GM12878 (cell line): Measurements from ENCODE around the gene AGAP2. TPM values are rescaled to one million over a fixed set of nuclear protein-coding genes. Genes with fewer than 3 reads are reported as not detected.

Source experiments
- ATAC-seq: fragments of 200-7000 bp; cut with Tn5 transposase; 3 replicates; pipeline ENCODE4 v1.9.1; 2020; ENCODE audit warnings: mild to moderate bottlenecking, moderate library complexity
- BruUV-seq: library from RNA; stranded (reverse); fragments of 400-500 nt; replicated peaks from 2 replicates; lab custom pipeline; 2021; lab: Mats Ljungman, UMichigan
- CTCF ChIA-PET: fragments of 300-600 bp; sonication (Branson Sonifier 250); formaldehyde crosslinking; extraction: SDS; loops from one replicate; lab custom pipeline; 2021; ENCODE audit warnings: inconsistent platforms; lab: Yijun Ruan, JAX
- POLR2A ChIA-PET: fragments of 350-600 bp; formaldehyde crosslinking; extraction: SDS; loops from one replicate; lab custom pipeline; 2021; ENCODE audit warnings: inconsistent platforms; lab: Charles Lee
- RAD21 ChIA-PET: fragments of 300-600 bp; sonication (Branson Sonifier 250); formaldehyde crosslinking; loops from one replicate; lab custom pipeline; 2023; ENCODE audit warnings: antibody characterized with exemption; ENCODE audit not compliant: unreplicated experiment; lab: Charles Lee
- SMC1A ChIA-PET: fragments of 300-600 bp; sonication (Branson Sonifier 250); formaldehyde crosslinking; loops from one replicate; lab custom pipeline; 2023; ENCODE audit not compliant: unreplicated experiment, uncharacterized antibody; lab: Charles Lee
- DNase-seq: peaks from one replicate; pipeline ENCODE4 v3.0.0-alpha.2; 2011; ENCODE audit warnings: low read depth, low spot score
- FAIRE-seq: peaks from 3 replicates; lab custom pipeline; 2011; peaks lifted over from hg19 to GRCh38; lab: Jason Lieb, UNC
- H2AFZ ChIP-seq: 2 replicates; pipeline ENCODE4 v1.6.0; 2011; ENCODE audit warnings: low read depth, low read length, control low read depth; ENCODE audit not compliant: control insufficient read depth
- H3K27ac ChIP-seq: 2 replicates; pipeline ENCODE4 v1.5.1; 2011; ENCODE audit warnings: control low read depth; ENCODE audit not compliant: control insufficient read depth, insufficient read depth
- H3K27me3 ChIP-seq, 2 experiments: replicated peaks in 1 of 2; 2 replicates each; pipeline versions ENCODE4 v1.6.0 to v1.6.1; 2011; ENCODE audit warnings: low read length in 1 of 2; ENCODE audit not compliant: control insufficient read depth in 2 of 2, insufficient read depth in 2 of 2
- H3K36me3 ChIP-seq, 2 experiments: 2 replicates each; pipeline ENCODE4 v1.5.1; 2011; ENCODE audit warnings: low read length in 1 of 2; ENCODE audit not compliant: control insufficient read depth in 2 of 2, insufficient read depth in 2 of 2
- H3K4me1 ChIP-seq: 2 replicates; pipeline ENCODE4 v1.6.1; 2011; ENCODE audit warnings: mild to moderate bottlenecking, low read length, moderate library complexity, mixed read lengths; ENCODE audit not compliant: control insufficient read depth, insufficient read depth
- H3K4me2 ChIP-seq: 2 replicates; pipeline ENCODE4 v1.6.0; 2011; ENCODE audit warnings: control low read depth; ENCODE audit not compliant: control insufficient read depth, insufficient read depth
- H3K4me3 ChIP-seq: fragments of 200-600 bp; sonication (generic); 2 replicates; pipeline ENCODE4 v1.5.1; 2016
- H3K79me2 ChIP-seq: 2 replicates; pipeline ENCODE4 v1.6.0; 2011; ENCODE audit warnings: low read length; ENCODE audit not compliant: control insufficient read depth, insufficient read depth
- H3K9ac ChIP-seq: 2 replicates; pipeline ENCODE4 v1.8.0; 2011; ENCODE audit warnings: low read length, control low read depth, mixed read lengths; ENCODE audit not compliant: control insufficient read depth, insufficient read depth
- H3K9me3 ChIP-seq: replicated peaks from 3 replicates; pipeline ENCODE4 v1.5.1; 2011; ENCODE audit warnings: mild to moderate bottlenecking, low read length; ENCODE audit not compliant: control insufficient read depth, insufficient read depth
- H4K20me1 ChIP-seq: 2 replicates; pipeline ENCODE4 v1.6.0; 2011; ENCODE audit not compliant: control insufficient read depth, insufficient read depth
- CBX5 ChIP-seq: sonication (generic); IDR thresholded peaks from 2 replicates; pipeline ENCODE4 v1.6.1; 2016; ENCODE audit warnings: low read depth, moderate library complexity, mild to moderate bottlenecking, inconsistent platforms
- CUX1 ChIP-seq: IDR thresholded peaks from 2 replicates; pipeline ENCODE4 v1.6.1; 2012; ENCODE audit warnings: improper control_type of control experiment, low read depth, low read length; ENCODE audit not compliant: insufficient replicate concordance
- FOS ChIP-seq: IDR thresholded peaks from 3 replicates; pipeline ENCODE4 v1.6.1; 2011; ENCODE audit warnings: borderline replicate concordance; ENCODE audit not compliant: insufficient read length; ENCODE audit errors: extremely low read depth
- LARP7 ChIP-seq: fragments of 450-650 bp; IDR thresholded peaks from 2 replicates; pipeline ENCODE4 v1.6.1; 2017; ENCODE audit warnings: mild to moderate bottlenecking
- NFYA ChIP-seq: IDR thresholded peaks from 2 replicates; pipeline ENCODE4 v1.6.1; 2011; ENCODE audit warnings: low read depth, mild to moderate bottlenecking, low read length, improper control_type of control experiment, borderline replicate concordance
- POLR2A ChIP-seq: IDR thresholded peaks from 2 replicates; pipeline ENCODE4 v1.6.1; 2011; ENCODE audit warnings: low read depth, mild to moderate bottlenecking, low read length
- RUNX3 ChIP-seq: IDR thresholded peaks from 2 replicates; pipeline ENCODE4 v1.6.1; 2012; ENCODE audit warnings: low read length, inconsistent platforms
- SMAD5 ChIP-seq: IDR thresholded peaks from 2 replicates; pipeline ENCODE4 v1.6.1; 2016; ENCODE audit warnings: antibody characterized with exemption, low read depth
- SUZ12 ChIP-seq: fragments of 200-600 bp; sonication (generic); IDR thresholded peaks from one replicate; pipeline ENCODE4 v1.6.1; 2018; ENCODE audit warnings: antibody characterized with exemption, mild to moderate bottlenecking; ENCODE audit not compliant: unreplicated experiment
- ZNF24 ChIP-seq: fragments of 450-650 bp; IDR thresholded peaks from 2 replicates; pipeline ENCODE4 v1.6.1; 2017; ENCODE audit warnings: antibody characterized with exemption, mild to moderate bottlenecking
- ZNF687 ChIP-seq: fragments of 450-650 bp; IDR thresholded peaks from 2 replicates; pipeline ENCODE4 v1.6.1; 2017; ENCODE audit warnings: mild to moderate bottlenecking, moderate library complexity
- WGBS: methylation state at CpG from one replicate; pipeline ENCODE4 v1.1.6; 2016; ENCODE audit warnings: low lambda C conversion rate; ENCODE audit not compliant: insufficient replicate concordance, insufficient coverage; ENCODE audit errors: missing lambda C conversion rate; 5-methylcytosine and 5-hydroxymethylcytosine counted together
- in situ Hi-C: fragments of 300-500 bp; cut with MboI; formaldehyde crosslinking; loops from 9 replicates; pipeline ENCODE4 v1.14.3; 2018; ENCODE audit warnings: mixed read lengths
- intact Hi-C: fragments of 100-400 bp; cut with micrococcal nuclease; formaldehyde crosslinking; loops from one replicate; pipeline ENCODE4 v1.14.2; 2022; ENCODE audit not compliant: unreplicated experiment
- polyA plus RNA-seq, 11 experiments: library from polyadenylated mRNA; depleted of rRNA in 4 of 11; unstranded in 6 of 11; stranded (reverse) in 5 of 11; fragments of >200 nt; fragmentation: Nextera tagmentation in 4 of 11; fragmentation: Illumina TruSeq in 1 of 11; extraction: Ambion mirVana in 4 of 11; extraction: Trizol in 1 of 11; gene quantifications; 1 replicate in 1 of 11; 2 replicates in 10 of 11; pipeline versions ENCODE4 v1.2.1 to v1.2.3, GENCODE V29; 2011 to 2016; ENCODE audit warnings: inconsistent platforms in 2 of 11, missing spikeins in 2 of 11, low read depth in 1 of 11
- total RNA-seq, 4 experiments: library from RNA; depleted of rRNA in 3 of 4; stranded (reverse); fragments of >200 nt in 3 of 4; fragmentation: Illumina TruSeq in 1 of 4; extraction: Trizol in 1 of 4; gene quantifications; 2 replicates each; pipeline versions ENCODE4 v1.2.1 to v1.2.3, GENCODE V29; 2013 to 2021

AGAP2 gene
- total and polyA plus RNA-seq, 10 of the 15 experiments (the other 5 are each of a cell fraction or from before 2014, with no cell fraction given), result 0.29 to 19.8 (median 11.0) TPM

GRCh38 chr12:57698414-57698813 lies 40.1 kb downstream of the AGAP2 start (continued):
- no peak for TF ChIP-seq RUNX3
- TF ChIP-seq POLR2A, result no peak
- TF ChIP-seq ZNF24, result no peak
- TF ChIP-seq NFYA, result no peak
- TF ChIP-seq CBX5, result no peak
- TF ChIP-seq FOS, result no peak
- TF ChIP-seq LARP7, result no peak
- no peak for TF ChIP-seq ZNF687

GRCh38 chr12:57697076-57697475 lies 41.5 kb downstream of the AGAP2 start:
- in situ Hi-C loops, result no loop called here
- ChIA-PET CTCF (no interaction called here), RAD21 (no interaction called here), SMC1A (no interaction called here)
- no peak overlapping the region for H2AFZ ChIP-seq
- WGBS, result 86% methylated on average over 1 of the region's 1 CpG
- no peak overlapping the region for H3K4me2 ChIP-seq
- no peaks in the 10 kb centered on the region for H3K9me3 ChIP-seq
- peaks cover 3% of the 10 kb centered on the region; the same call in 1 of the 2 replicates for H3K4me1 ChIP-seq
- peaks cover 2 to 10% of the 10 kb centered on the region in 2 experiments for H3K36me3 ChIP-seq
- H4K20me1 ChIP-seq, result no peaks in the 10 kb centered on the region
- H3K27me3 ChIP-seq, result no peaks in the 10 kb centered on the region
- no peak for ATAC-seq
- TF ChIP-seq SUZ12, result no peak
- TF ChIP-seq CUX1, result no peak
- TF ChIP-seq ZNF687, result no peak
- TF ChIP-seq SMAD5, result no peak
- TF ChIP-seq, all 136 proteins: peak for 0
- POLR2A ChIA-PET, result no interaction called here
- Histone ChIP-seq H3K9ac (no peak overlapping the region), H3K27ac (no peak overlapping the region), H3K79me2 (peaks cover 12% of the 10 kb centered on the region), H3K4me3 (no peak overlapping the region)
- no TSS peak for BruUV-seq
- DNase-seq (no peak), FAIRE-seq (no peak)
- intact Hi-C loops, result no loop called here
